Measurements from ENCODE around the gene AACS. TPM values are rescaled to one million over a fixed set of nuclear protein-coding genes. Genes with fewer than 3 reads are reported as not detected.

Gene AACS
- total RNA-seq, 1 donor from 2014 or later: 21.7 TPM

DNA sequence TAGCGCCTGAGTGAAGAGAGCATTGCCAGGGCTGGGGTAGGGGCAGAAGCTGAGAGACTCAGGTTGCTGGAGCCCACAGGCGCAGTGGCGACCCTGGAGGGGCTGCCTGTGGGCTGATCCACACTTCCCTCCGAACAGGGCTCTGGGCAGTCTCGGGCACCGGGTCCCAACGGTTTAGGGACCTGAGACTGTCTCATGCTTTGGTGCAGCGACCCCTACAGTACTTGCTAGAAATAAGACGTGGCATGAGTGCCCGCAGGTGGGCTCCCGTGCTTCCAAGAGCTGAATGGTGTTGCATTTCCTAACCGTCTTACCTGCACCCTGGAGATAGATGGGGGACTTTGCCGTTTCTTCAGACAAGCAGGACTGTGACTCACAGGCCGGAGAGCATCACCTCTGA lies 57.4 kb downstream of the AACS start:
- no peak overlapping the region for H3K4me3 ChIP-seq
- peaks cover 15% of the 10 kb centered on the region for H3K36me3 ChIP-seq
- TF ChIP-seq, protein P1, sequence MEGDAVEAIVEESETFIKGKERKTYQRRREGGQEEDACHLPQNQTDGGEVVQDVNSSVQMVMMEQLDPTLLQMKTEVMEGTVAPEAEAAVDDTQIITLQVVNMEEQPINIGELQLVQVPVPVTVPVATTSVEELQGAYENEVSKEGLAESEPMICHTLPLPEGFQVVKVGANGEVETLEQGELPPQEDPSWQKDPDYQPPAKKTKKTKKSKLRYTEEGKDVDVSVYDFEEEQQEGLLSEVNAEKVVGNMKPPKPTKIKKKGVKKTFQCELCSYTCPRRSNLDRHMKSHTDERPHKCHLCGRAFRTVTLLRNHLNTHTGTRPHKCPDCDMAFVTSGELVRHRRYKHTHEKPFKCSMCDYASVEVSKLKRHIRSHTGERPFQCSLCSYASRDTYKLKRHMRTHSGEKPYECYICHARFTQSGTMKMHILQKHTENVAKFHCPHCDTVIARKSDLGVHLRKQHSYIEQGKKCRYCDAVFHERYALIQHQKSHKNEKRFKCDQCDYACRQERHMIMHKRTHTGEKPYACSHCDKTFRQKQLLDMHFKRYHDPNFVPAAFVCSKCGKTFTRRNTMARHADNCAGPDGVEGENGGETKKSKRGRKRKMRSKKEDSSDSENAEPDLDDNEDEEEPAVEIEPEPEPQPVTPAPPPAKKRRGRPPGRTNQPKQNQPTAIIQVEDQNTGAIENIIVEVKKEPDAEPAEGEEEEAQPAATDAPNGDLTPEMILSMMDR (IDR thresholded peaks at IDR 0.05): no peak
- intact Hi-C loops (cut with DNase I): no loop called here
- DNase-seq: no peak
- no peak overlapping the region for H3K27ac ChIP-seq
- ATAC-seq: no peak
- no peaks in the 10 kb centered on the region for H3K9me3 ChIP-seq
- H3K27me3 ChIP-seq (ENCODE audit: low read depth): no peaks in the 10 kb centered on the region
- H3K4me1 ChIP-seq: no peaks in the 10 kb centered on the region

DNA sequence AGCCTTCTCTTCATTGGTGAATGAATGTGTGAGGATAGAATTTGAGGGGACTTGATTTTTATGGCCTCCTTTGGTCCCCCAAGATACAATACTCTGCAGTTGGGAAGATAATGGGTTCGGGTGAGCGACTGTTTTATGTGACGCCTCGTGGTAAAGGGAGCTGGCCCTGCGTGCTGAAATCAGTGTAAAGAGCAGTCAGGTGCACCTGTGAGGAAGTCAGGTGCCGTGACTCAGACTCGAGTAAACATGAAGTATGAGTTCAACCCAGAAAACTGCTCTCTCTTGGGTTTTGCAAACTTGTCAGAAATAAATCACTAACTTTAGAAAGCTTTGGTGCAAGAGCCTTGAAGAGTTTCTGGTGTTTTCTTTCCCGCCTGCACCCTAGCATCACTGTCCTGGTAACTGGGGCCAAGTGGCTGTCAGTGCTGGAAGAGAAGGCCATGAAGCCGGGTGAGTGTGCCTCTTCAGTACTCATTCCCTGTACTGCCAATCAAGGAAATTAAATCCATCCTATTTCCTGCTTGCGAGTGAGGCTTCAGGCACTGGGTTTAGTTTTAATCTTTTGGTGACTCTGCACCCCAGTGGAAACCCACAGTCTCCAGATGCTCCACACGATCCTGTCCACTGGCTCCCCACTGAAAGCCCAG lies 59.2 kb downstream of the AACS start:
- Histone ChIP-seq H3K36me3 (peaks cover 10% of the 10 kb centered on the region), H3K4me1 (no peaks in the 10 kb centered on the region), H3K9me3 (no peaks in the 10 kb centered on the region), H3K27ac (peak overlapping the region; percentile 36), H3K4me3 (no peak overlapping the region), H3K27me3 (ENCODE audit: low read depth) (no peaks in the 10 kb centered on the region)
- DNase-seq (no peak), ATAC-seq (peak; percentile 72 to 86)
- intact Hi-C loops (cut with DNase I): no loop called here
- TF ChIP-seq, protein P1 (IDR thresholded peaks at IDR 0.05): no peak

DNA sequence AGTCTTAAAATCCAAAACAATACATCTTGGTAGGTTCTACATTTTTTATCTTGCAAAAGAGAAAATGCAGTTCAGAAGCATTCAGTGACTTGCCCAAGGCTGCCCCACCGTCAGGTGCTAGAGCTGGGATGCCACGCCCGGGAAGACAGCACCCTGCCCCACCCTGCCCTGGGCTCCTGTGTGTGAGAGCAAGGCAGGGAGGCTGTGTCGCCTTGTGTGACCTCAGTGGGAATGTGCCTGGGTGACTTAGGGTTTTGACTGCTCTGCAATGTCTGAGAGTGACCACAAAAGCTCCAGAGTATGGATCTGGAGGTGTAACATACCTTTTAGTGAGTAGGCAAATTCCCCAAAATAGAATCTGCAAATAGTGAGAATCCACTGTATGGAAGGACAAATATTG lies 60.0 kb downstream of the AACS start:
- ATAC-seq: no peak
- Histone ChIP-seq H3K27ac (no peak overlapping the region), H3K4me1 (no peaks in the 10 kb centered on the region), H3K9me3 (no peaks in the 10 kb centered on the region), H3K27me3 (ENCODE audit: low read depth) (no peaks in the 10 kb centered on the region), H3K36me3 (peaks cover 10% of the 10 kb centered on the region), H3K4me3 (no peak overlapping the region)
- intact Hi-C loops (cut with DNase I): no loop called here
- DNase-seq: no peak
- TF ChIP-seq, protein P1 (IDR thresholded peaks at IDR 0.05): no peak

DNA sequence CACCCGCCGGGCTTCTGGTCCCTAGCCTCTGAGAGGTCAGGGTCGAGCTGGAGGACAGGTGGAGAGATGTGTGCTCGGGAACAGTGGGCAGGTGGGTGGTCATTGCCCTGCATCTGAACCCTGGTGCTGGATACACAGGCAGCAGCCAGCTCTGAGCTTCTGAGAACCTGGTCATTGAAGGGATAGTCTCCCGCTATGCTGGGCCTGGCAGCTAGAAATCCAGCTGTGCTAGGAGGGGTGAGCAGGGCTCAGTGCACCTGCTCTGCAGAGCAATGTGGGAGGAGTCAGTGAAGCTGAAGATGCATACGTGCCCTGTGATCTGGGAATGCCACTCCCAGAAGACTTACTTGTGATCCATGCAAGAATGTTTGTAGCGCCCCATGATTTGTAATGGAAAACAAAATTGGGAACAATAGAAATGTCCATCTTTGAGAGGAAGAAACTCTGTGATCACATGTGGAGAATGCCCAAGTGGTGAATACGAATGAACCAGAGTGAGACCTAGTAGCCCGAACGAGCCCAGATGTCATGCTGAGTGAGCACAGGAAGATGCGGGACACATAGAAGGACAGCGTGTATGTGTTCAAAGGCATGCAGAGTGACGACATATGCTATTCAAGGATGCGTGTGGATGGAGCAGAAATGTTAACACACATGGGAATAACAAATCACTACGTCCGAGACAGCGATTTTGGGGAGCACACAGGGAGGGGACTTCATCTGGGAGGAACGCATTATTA lies 63.4 kb downstream of the AACS start:
- no peaks in the 10 kb centered on the region for H3K9me3 ChIP-seq
- ATAC-seq (no peak), DNase-seq (no peak)
- no peaks in the 10 kb centered on the region for H3K27me3 ChIP-seq (ENCODE audit: low read depth)
- H3K27ac ChIP-seq: no peak overlapping the region
- peaks cover 11% of the 10 kb centered on the region for H3K36me3 ChIP-seq
- intact Hi-C loops (cut with DNase I): no loop called here
- H3K4me3 ChIP-seq: no peak overlapping the region
- H3K4me1 ChIP-seq: no peaks in the 10 kb centered on the region
- TF ChIP-seq, protein P1 (IDR thresholded peaks at IDR 0.05): no peak

DNA sequence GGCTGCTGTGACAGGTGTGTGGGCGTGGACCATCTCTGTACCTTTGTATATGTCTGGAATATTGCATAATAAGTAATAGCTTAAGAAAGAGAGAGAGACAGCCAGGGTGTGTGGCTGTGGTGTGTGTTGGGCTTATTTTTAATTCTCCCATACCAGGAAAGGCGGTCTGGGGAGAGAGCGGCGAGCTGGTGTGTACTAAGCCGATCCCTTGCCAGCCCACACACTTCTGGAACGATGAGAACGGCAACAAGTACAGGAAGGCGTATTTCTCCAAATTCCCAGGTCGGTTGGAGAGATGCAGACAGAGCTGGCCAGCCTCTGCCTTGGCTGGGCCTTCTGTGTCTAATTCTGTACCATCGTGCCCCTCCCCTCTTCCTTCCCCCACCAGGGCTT lies 63.9 kb downstream of the AACS start:
- DNase-seq (no peak), ATAC-seq (no peak)
- no peaks in the 10 kb centered on the region for H3K27me3 ChIP-seq (ENCODE audit: low read depth)
- H3K4me3 ChIP-seq: no peak overlapping the region
- TF ChIP-seq, protein P1 (IDR thresholded peaks at IDR 0.05): no peak
- no peaks in the 10 kb centered on the region for H3K9me3 ChIP-seq
- H3K27ac ChIP-seq: no peak overlapping the region
- intact Hi-C loops (cut with DNase I): no loop called here
- H3K4me1 ChIP-seq: no peaks in the 10 kb centered on the region
- peaks cover 15% of the 10 kb centered on the region for H3K36me3 ChIP-seq
